ENCODE data around the gene FGGY. TPM values are rescaled to one million over a fixed set of nuclear protein-coding genes. Genes with fewer than 3 reads are reported as not detected.

The FGGY gene
- total and polyA plus RNA-seq, 4 donors = 5.3 to 25.1 (median 11.9) TPM

DNA sequence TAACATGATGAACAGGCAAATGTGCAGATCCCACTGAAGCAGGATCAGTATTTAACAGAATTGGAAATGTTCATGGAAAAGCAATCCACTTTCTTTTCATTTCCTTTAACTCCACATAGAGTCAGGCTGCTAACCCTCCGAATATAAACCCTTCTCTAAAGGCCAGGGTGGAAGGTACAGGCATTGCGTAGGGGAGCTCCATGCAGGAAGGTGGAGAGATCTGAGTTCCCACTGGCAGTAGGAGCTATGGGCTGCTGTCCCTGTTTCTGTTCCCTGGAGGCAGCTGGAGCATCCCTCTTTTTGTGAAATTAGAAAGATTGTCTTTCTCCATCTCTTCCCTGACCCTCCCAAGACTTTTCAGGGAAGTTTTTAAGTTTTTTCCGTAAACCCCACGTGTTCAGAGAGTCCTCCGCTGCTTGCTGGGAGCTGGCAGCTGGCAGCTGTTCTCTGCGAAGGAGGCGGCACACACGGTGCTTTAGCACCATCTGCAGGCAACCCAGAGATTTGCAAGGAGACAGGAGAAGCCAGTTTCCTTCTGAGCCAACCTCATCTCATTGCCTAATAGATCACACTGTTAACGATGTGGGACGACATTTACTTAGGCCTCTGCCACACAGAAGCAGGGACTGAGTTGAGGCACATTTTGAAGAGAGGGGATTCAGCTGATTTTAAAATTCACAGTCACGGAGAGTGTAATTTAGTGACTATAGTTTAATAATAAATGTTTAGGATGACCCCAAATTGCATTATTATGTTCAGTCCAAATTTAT is 462.4 kb downstream of the FGGY start:
- H3K4me3 ChIP-seq (ENCODE audit: low read length in 2 of 2) = peak overlapping the region in 1 of 2 donors; percentile 24
- H3K4me1 ChIP-seq (ENCODE audit: control insufficient read depth in 1 of 2, insufficient read depth in 2 of 2, low read length in 2 of 2) = no peaks in the 10 kb centered on the region
- intact Hi-C loops (cut with DNase I) = loop anchor here in 1 of 2 donors (5.0 kb wide), 2 partner anchors 37 to 1022 kb away; no protein-coding TSS in a partner anchor
- WGBS, 2 donors = 1 to 2% methylated on average over 11 of the region's 11 CpGs
- no peaks in the 10 kb centered on the region for H3K9me3 ChIP-seq (ENCODE audit: control insufficient read depth, low read length)
- DNase-seq (peak; percentile 88 to 89), ATAC-seq (ENCODE audit: low FRiP score) (peak; percentile 98)
- H3K27me3 ChIP-seq (ENCODE audit: control insufficient read depth in 1 of 2, insufficient read depth in 2 of 2, low read length in 1 of 2) = no peaks in the 10 kb centered on the region
- H3K36me3 ChIP-seq (ENCODE audit: control insufficient read depth in 1 of 2, insufficient read depth in 2 of 2, low read length in 1 of 2) = peaks cover 0 to 2% of the 10 kb centered on the region in 2 donors
- no peak overlapping the region for H3K27ac ChIP-seq (ENCODE audit: low read depth in 1 of 2, low read length in 2 of 2)

DNA sequence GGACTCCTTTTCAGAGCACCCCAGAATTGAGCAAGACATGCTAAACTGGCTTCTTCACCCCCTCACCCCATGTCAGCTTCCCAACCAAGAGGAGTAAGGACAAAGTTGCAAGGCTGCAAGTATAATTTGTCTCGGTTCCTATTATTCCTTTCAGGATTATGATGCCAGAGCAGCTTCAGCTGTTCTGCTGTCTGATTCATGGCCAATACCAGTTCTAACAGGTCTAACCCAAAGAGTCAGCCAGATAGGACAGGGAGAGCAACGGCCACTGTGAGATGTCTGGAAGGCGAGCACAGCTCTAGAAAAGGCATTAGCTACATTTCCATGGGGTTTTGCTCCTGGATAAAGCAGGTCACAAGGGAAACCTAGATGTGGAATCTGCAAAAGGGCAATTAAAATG is 464.5 kb downstream of the FGGY start:
- whole genome bisulfite sequencing, 2 donors = 77 to 78% methylated on average over 3 of the region's 3 CpGs
- H3K36me3 ChIP-seq (ENCODE audit: control insufficient read depth in 1 of 2, insufficient read depth in 2 of 2, low read length in 1 of 2) = peaks cover 0 to 2% of the 10 kb centered on the region in 2 donors
- no peaks in the 10 kb centered on the region for H3K9me3 ChIP-seq (ENCODE audit: control insufficient read depth, low read length)
- H3K4me3 ChIP-seq (ENCODE audit: low read length in 2 of 2) = no peak overlapping the region
- no peaks in the 10 kb centered on the region for H3K27me3 ChIP-seq (ENCODE audit: control insufficient read depth in 1 of 2, insufficient read depth in 2 of 2, low read length in 1 of 2)
- ATAC-seq (ENCODE audit: low FRiP score) (no peak), DNase-seq (no peak)
- intact Hi-C loops (cut with DNase I) = no loop called here
- no peak overlapping the region for H3K27ac ChIP-seq (ENCODE audit: low read depth in 1 of 2, low read length in 2 of 2)
- H3K4me1 ChIP-seq (ENCODE audit: control insufficient read depth in 1 of 2, insufficient read depth in 2 of 2, low read length in 2 of 2) = no peaks in the 10 kb centered on the region

DNA sequence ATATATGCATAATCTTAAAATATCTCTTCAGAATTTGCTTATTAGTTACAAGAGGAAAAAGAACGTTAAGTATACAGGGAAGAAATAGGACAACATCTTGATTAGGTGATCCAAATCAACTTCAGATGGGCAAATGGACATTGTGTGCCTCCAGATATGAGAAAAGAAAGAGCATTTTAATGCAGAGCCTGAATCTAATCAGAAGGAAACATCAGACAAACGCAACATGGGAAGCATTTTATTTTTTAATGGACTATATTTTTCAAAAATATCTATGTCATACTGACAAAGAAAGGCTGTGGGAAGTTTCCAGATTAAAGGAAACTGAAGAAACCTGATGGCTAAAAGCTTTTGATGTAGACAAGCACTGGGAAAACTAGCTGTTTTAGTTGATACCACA is 466.5 kb downstream of the FGGY start:
- H3K36me3 ChIP-seq (ENCODE audit: control insufficient read depth in 1 of 2, insufficient read depth in 2 of 2, low read length in 1 of 2) = no peaks in the 10 kb centered on the region
- H3K27me3 ChIP-seq (ENCODE audit: control insufficient read depth in 1 of 2, insufficient read depth in 2 of 2, low read length in 1 of 2) = no peaks in the 10 kb centered on the region
- ATAC-seq (ENCODE audit: low FRiP score) (no peak), DNase-seq (no peak)
- H3K9me3 ChIP-seq (ENCODE audit: control insufficient read depth, low read length) = no peaks in the 10 kb centered on the region
- no peaks in the 10 kb centered on the region for H3K4me1 ChIP-seq (ENCODE audit: control insufficient read depth in 1 of 2, insufficient read depth in 2 of 2, low read length in 2 of 2)
- intact Hi-C loops (cut with DNase I) = no loop called here
- H3K27ac ChIP-seq (ENCODE audit: low read depth in 1 of 2, low read length in 2 of 2) = no peak overlapping the region
- WGBS, 2 donors = 77 to 78% methylated on average over 2 of the region's 2 CpGs
- no peak overlapping the region for H3K4me3 ChIP-seq (ENCODE audit: low read length in 2 of 2)

- intact Hi-C loops (cut with DNase I) = no loop called here
- WGBS, 2 donors = 71 to 78% methylated on average over 5 of the region's 5 CpGs
Observed at GRCh38 chr1:59765011-59765730, 468.3 kb downstream of the FGGY start.

DNA sequence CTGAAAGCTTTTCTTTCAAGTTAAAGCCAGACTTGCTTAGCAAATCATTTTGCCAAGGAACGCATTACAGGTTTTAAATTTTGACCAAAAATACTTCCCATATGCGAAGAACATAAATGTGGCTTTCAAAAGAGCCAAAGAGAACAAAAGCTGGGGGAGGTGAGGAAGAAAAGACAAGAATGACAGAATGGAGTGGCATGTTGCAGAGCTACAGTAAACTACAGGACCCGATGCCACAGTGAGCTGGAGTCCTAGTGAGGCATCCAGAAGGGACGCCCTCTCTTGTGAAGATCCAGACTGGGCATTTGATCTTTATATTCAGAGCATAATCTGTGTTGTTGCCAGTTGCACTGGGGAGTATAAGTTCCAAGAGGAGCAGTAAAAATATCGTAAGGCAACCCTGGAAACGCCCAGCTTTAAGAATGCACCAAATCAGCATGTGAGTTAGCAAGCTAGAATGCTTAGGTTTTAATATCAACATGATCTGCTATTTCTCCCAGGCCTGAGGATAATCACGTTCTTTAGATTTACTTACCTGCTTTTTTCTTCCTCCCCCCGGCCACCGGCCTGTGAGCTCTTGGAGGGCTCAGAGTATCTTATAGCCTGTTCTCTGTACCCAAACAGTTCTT is 469.4 kb downstream of the FGGY start:
- H3K27me3 ChIP-seq (ENCODE audit: control insufficient read depth in 1 of 2, insufficient read depth in 2 of 2, low read length in 1 of 2) = no peaks in the 10 kb centered on the region
- ATAC-seq (ENCODE audit: low FRiP score) (no peak), DNase-seq (no peak)
- H3K4me1 ChIP-seq (ENCODE audit: control insufficient read depth in 1 of 2, insufficient read depth in 2 of 2, low read length in 2 of 2) = no peaks in the 10 kb centered on the region
- intact Hi-C loops (cut with DNase I) = no loop called here
- H3K9me3 ChIP-seq (ENCODE audit: control insufficient read depth, low read length) = no peaks in the 10 kb centered on the region
- H3K27ac ChIP-seq (ENCODE audit: low read depth in 1 of 2, low read length in 2 of 2) = no peak overlapping the region
- H3K36me3 ChIP-seq (ENCODE audit: control insufficient read depth in 1 of 2, insufficient read depth in 2 of 2, low read length in 1 of 2) = no peaks in the 10 kb centered on the region
- no peak overlapping the region for H3K4me3 ChIP-seq (ENCODE audit: low read length in 2 of 2)
- 65% methylated on average over 9 of the region's 9 CpGs for WGBS, 2 donors

More at GRCh38 chr1:59765011-59765730, 468.3 kb downstream of the FGGY start:
- ATAC-seq (ENCODE audit: low FRiP score) (no peak), DNase-seq (no peak)
- Histone ChIP-seq H3K4me1 (ENCODE audit: control insufficient read depth in 1 of 2, insufficient read depth in 2 of 2, low read length in 2 of 2) (no peaks in the 10 kb centered on the region), H3K9me3 (ENCODE audit: control insufficient read depth, low read length) (no peaks in the 10 kb centered on the region), H3K27me3 (ENCODE audit: control insufficient read depth in 1 of 2, insufficient read depth in 2 of 2, low read length in 1 of 2) (no peaks in the 10 kb centered on the region), H3K4me3 (ENCODE audit: low read length in 2 of 2) (no peak overlapping the region), H3K36me3 (ENCODE audit: control insufficient read depth in 1 of 2, insufficient read depth in 2 of 2, low read length in 1 of 2) (no peaks in the 10 kb centered on the region), H3K27ac (ENCODE audit: low read depth in 1 of 2, low read length in 2 of 2) (no peak overlapping the region)

- no peak overlapping the region for H3K4me3 ChIP-seq (ENCODE audit: low read length in 2 of 2)
- H3K36me3 ChIP-seq (ENCODE audit: control insufficient read depth in 1 of 2, insufficient read depth in 2 of 2, low read length in 1 of 2) = no peaks in the 10 kb centered on the region
- WGBS, 2 donors = 77 to 83% methylated on average over 2 of the region's 2 CpGs
- DNase-seq = no peak
- no peaks in the 10 kb centered on the region for H3K4me1 ChIP-seq (ENCODE audit: control insufficient read depth in 1 of 2, insufficient read depth in 2 of 2, low read length in 2 of 2)
- H3K27ac ChIP-seq (ENCODE audit: low read depth in 1 of 2, low read length in 2 of 2) = no peak overlapping the region
- ATAC-seq (ENCODE audit: low FRiP score) = no peak
- intact Hi-C loops (cut with DNase I) = no loop called here
- H3K27me3 ChIP-seq (ENCODE audit: control insufficient read depth in 1 of 2, insufficient read depth in 2 of 2, low read length in 1 of 2) = no peaks in the 10 kb centered on the region
- no peaks in the 10 kb centered on the region for H3K9me3 ChIP-seq (ENCODE audit: control insufficient read depth, low read length)
Observed at GRCh38 chr1:59767119-59767518, 470.2 kb downstream of the FGGY start.

GRCh38 chr1:59768792-59769735 is 472.2 kb downstream of the FGGY start:
- Histone ChIP-seq H3K27me3 (ENCODE audit: control insufficient read depth in 1 of 2, insufficient read depth in 2 of 2, low read length in 1 of 2) (no peaks in the 10 kb centered on the region), H3K4me3 (ENCODE audit: low read length in 2 of 2) (no peak overlapping the region), H3K9me3 (ENCODE audit: control insufficient read depth, low read length) (no peaks in the 10 kb centered on the region), H3K27ac (ENCODE audit: low read depth in 1 of 2, low read length in 2 of 2) (no peak overlapping the region), H3K4me1 (ENCODE audit: control insufficient read depth in 1 of 2, insufficient read depth in 2 of 2, low read length in 2 of 2) (no peaks in the 10 kb centered on the region), H3K36me3 (ENCODE audit: control insufficient read depth in 1 of 2, insufficient read depth in 2 of 2, low read length in 1 of 2) (no peaks in the 10 kb centered on the region)
- intact Hi-C loops (cut with DNase I) = no loop called here
- no peak for DNase-seq
- 93 to 94% methylated on average over 10 of the region's 10 CpGs for WGBS, 2 donors
- ATAC-seq (ENCODE audit: low FRiP score) = no peak

- no peak overlapping the region for H3K27ac ChIP-seq (ENCODE audit: low read depth in 1 of 2, low read length in 2 of 2)
- WGBS, 2 donors = 90 to 92% methylated on average over 4 of the region's 4 CpGs
- ATAC-seq (ENCODE audit: low FRiP score) (no peak), DNase-seq (no peak)
- H3K27me3 ChIP-seq (ENCODE audit: control insufficient read depth in 1 of 2, insufficient read depth in 2 of 2, low read length in 1 of 2) = no peaks in the 10 kb centered on the region
- H3K36me3 ChIP-seq (ENCODE audit: control insufficient read depth in 1 of 2, insufficient read depth in 2 of 2, low read length in 1 of 2) = no peaks in the 10 kb centered on the region
- intact Hi-C loops (cut with DNase I) = no loop called here
- no peaks in the 10 kb centered on the region for H3K9me3 ChIP-seq (ENCODE audit: control insufficient read depth, low read length)
- H3K4me3 ChIP-seq (ENCODE audit: low read length in 2 of 2) = no peak overlapping the region
- H3K4me1 ChIP-seq (ENCODE audit: control insufficient read depth in 1 of 2, insufficient read depth in 2 of 2, low read length in 2 of 2) = no peaks in the 10 kb centered on the region
Observed at GRCh38 chr1:59769736-59770095, 472.8 kb downstream of the FGGY start.
